Prostate gland (tissue), 2 donors: Measurements from ENCODE around the gene HLA-E. TPM values are rescaled to one million over a fixed set of nuclear protein-coding genes. Genes with fewer than 3 reads are reported as not detected.
"Not testable (repeated sequence)": the region's sequence is repeated elsewhere in the genome, so short reads cannot be mapped to it uniquely, and the experiment has no call there.

ENCODE experiments used
- DNase-seq: peaks from one replicate; pipeline ENCODE4 v3.0.0-alpha.2; 2019; ENCODE audit warnings: low spot score
- H3K27ac ChIP-seq, 2 donors: fragments of 200-600 bp; sonication (generic); 2 replicates each; pipeline ENCODE4 v1.5.1; 2017 to 2019
- H3K27me3 ChIP-seq: fragments of 200-600 bp; sonication (generic); replicated peaks from 2 replicates; pipeline ENCODE4 v1.5.1; 2019; ENCODE audit not compliant: insufficient read depth
- H3K36me3 ChIP-seq, 2 donors: fragments of 200-600 bp; sonication (generic); 1 replicate in 1 of 2; 2 replicates in 1 of 2; pipeline versions ENCODE4 v1.5.1 to v1.8.1; 2017 to 2019
- H3K4me1 ChIP-seq: fragments of 200-600 bp; sonication (generic); replicated peaks from 2 replicates; pipeline ENCODE4 v1.5.1; 2019
- H3K4me3 ChIP-seq, 2 donors: fragments of 200-600 bp; sonication (generic); 2 replicates each; pipeline ENCODE4 v1.5.1; 2017 to 2019
- H3K9me3 ChIP-seq: fragments of 200-600 bp; sonication (generic); 2 replicates; pipeline ENCODE4 v1.5.1; 2017
- CTCF ChIP-seq, 4 experiments: fragments of 200-600 bp in 2 of 4; fragments of 450-650 bp in 2 of 4; sonication (generic) in 2 of 4; IDR thresholded peaks; 1 replicate in 3 of 4; 2 replicates in 1 of 4; pipeline ENCODE4 v1.5.1; 2016 to 2019; ENCODE audit warnings: antibody characterized with exemption in 4 of 4, mild to moderate bottlenecking in 2 of 4, moderate library complexity in 2 of 4
- POLR2A ChIP-seq: fragments of 450-650 bp; IDR thresholded peaks from one replicate; pipeline ENCODE4 v1.6.1; 2016; ENCODE audit warnings: antibody characterized with exemption, mild to moderate bottlenecking
- POLR2AphosphoS5 ChIP-seq: sonication (generic); formaldehyde crosslinking; IDR thresholded peaks from one replicate; pipeline ENCODE4 v1.6.1; 2017; ENCODE audit warnings: antibody characterized with exemption
- WGBS: methylation state at CpG from one replicate; pipeline ENCODE4 v1.1.5; 2018; 5-methylcytosine and 5-hydroxymethylcytosine counted together
- intact Hi-C: fragments of 100-400 bp; cut with DNase I; formaldehyde crosslinking; loops from one replicate; pipeline ENCODE4 v1.14.2; 2022
- total RNA-seq, 2 donors: library from RNA; depleted of rRNA; stranded (reverse); fragments of >200 nt; gene quantifications; one replicate each; pipeline ENCODE4 v1.1.0, GENCODE V29; 2016

The HLA-E gene
- total RNA-seq, 2 donors from 2014 or later, result 293 to 354 TPM

GRCh38 chr6:30520522-30520921 is 31.2 kb downstream of the HLA-E start:
- TF ChIP-seq POLR2AphosphoS5 (no peak), CTCF (IDR thresholded peaks at IDR 0.05) (no peak), POLR2A (no peak)
- intact Hi-C loops, result no loop called here
- H3K36me3 ChIP-seq, result no peaks in the 10 kb centered on the region
- WGBS, result 50% methylated on average over 6 of the region's 6 CpGs
- no peaks in the 10 kb centered on the region for H3K9me3 ChIP-seq
- peak overlapping the region; percentile 54 to 68 for H3K27ac ChIP-seq
- peak; percentile 21 for DNase-seq
- H3K4me1 ChIP-seq, result no peaks in the 10 kb centered on the region
- no peak overlapping the region for H3K4me3 ChIP-seq
- H3K27me3 ChIP-seq, result no peaks in the 10 kb centered on the region

GRCh38 chr6:30521082-30521481 is 31.8 kb downstream of the HLA-E start:
- 42% methylated on average over 7 of the region's 7 CpGs for WGBS
- H3K9me3 ChIP-seq, H3K4me1 ChIP-seq, H3K4me3 ChIP-seq, H3K27me3 ChIP-seq, H3K36me3 ChIP-seq, intact Hi-C loops: not testable (repeated sequence)
- H3K27ac ChIP-seq, result peak overlapping the region; percentile 54 to 68
- DNase-seq, result peak; percentile 82
- TF ChIP-seq POLR2AphosphoS5, result peak; percentile 67

- WGBS, result 90% methylated on average over 5 of the region's 5 CpGs
- H3K4me3 ChIP-seq, H3K36me3 ChIP-seq, DNase-seq, H3K4me1 ChIP-seq, H3K27me3 ChIP-seq, intact Hi-C loops, H3K9me3 ChIP-seq, H3K27ac ChIP-seq: not testable (repeated sequence)
Observed at GRCh38 chr6:30521952-30522351, 32.6 kb downstream of the HLA-E start.

GRCh38 chr6:30526444-30526843 is 37.1 kb downstream of the HLA-E start:
- not testable (repeated sequence) for H3K4me3 ChIP-seq

GRCh38 chr6:30529349-30529875 is 40.1 kb downstream of the HLA-E start:
- H3K27ac ChIP-seq, result not testable (repeated sequence)
- WGBS, result 89% methylated on average over 17 of the region's 17 CpGs

More at GRCh38 chr6:30526444-30526843, 37.1 kb downstream of the HLA-E start:
- H3K4me1 ChIP-seq, H3K27me3 ChIP-seq, H3K36me3 ChIP-seq, intact Hi-C loops, H3K27ac ChIP-seq, H3K9me3 ChIP-seq, DNase-seq: not testable (repeated sequence)
- WGBS, result 96% methylated on average over 3 of the region's 3 CpGs

GRCh38 chr6:30530014-30530413 is 40.7 kb downstream of the HLA-E start:
- Histone ChIP-seq H3K36me3 (no peaks in the 10 kb centered on the region), H3K9me3 (no peaks in the 10 kb centered on the region), H3K27ac (no peak overlapping the region), H3K4me1 (no peaks in the 10 kb centered on the region), H3K4me3 (no peak overlapping the region), H3K27me3 (no peaks in the 10 kb centered on the region)
- WGBS, result 40% methylated on average over 2 of the region's 2 CpGs
- TF ChIP-seq POLR2AphosphoS5, result no peak
- no peak for TF ChIP-seq CTCF (IDR thresholded peaks at IDR 0.05)
- no peak for TF ChIP-seq POLR2A
- no peak for DNase-seq
- intact Hi-C loops, result loop anchor here (5.0 kb wide), 1 partner anchor 48 kb away; no protein-coding TSS in a partner anchor

More at GRCh38 chr6:30529349-30529875, 40.1 kb downstream of the HLA-E start:
- DNase-seq, H3K9me3 ChIP-seq, H3K27me3 ChIP-seq, intact Hi-C loops, H3K4me3 ChIP-seq, H3K4me1 ChIP-seq, H3K36me3 ChIP-seq: not testable (repeated sequence)

- intact Hi-C loops, result loop anchor here (5.0 kb wide), 1 partner anchor 51 kb away; no protein-coding TSS in a partner anchor
- 77% methylated on average over 15 of the region's 15 CpGs for WGBS
- Histone ChIP-seq H3K36me3 (no peaks in the 10 kb centered on the region), H3K27ac (no peak overlapping the region), H3K4me3 (no peak overlapping the region), H3K9me3 (no peaks in the 10 kb centered on the region), H3K27me3 (no peaks in the 10 kb centered on the region), H3K4me1 (no peaks in the 10 kb centered on the region)
- no peak for DNase-seq
- TF ChIP-seq POLR2A (no peak), CTCF (IDR thresholded peaks at IDR 0.05) (no peak), POLR2AphosphoS5 (no peak)
Observed at GRCh38 chr6:30533460-30534294, 44.4 kb downstream of the HLA-E start.
